Suprapubic skin (tissue), 4 donors: ENCODE data around the gene MOCS3. TPM values are rescaled to one million over a fixed set of nuclear protein-coding genes. Genes with fewer than 3 reads are reported as not detected.

Experiments used
- DNase-seq, 2 donors: peaks; one replicate each; pipeline ENCODE4 v3.0.0-alpha.2; 2019; ENCODE audit warnings: low spot score in 2 of 2
- H3K27ac ChIP-seq: fragments of 200-600 bp; sonication (generic); one replicate; pipeline ENCODE4 v1.5.1; 2019
- H3K27me3 ChIP-seq: fragments of 200-600 bp; sonication (generic); one replicate; pipeline ENCODE4 v1.5.1; 2019
- H3K36me3 ChIP-seq: fragments of 200-600 bp; sonication (generic); one replicate; pipeline ENCODE4 v1.5.1; 2019
- H3K4me1 ChIP-seq: fragments of 200-600 bp; sonication (generic); one replicate; pipeline ENCODE4 v1.5.1; 2019
- H3K4me3 ChIP-seq: fragments of 200-600 bp; sonication (generic); one replicate; pipeline ENCODE4 v1.5.1; 2019; ENCODE audit warnings: mild to moderate bottlenecking
- H3K9me3 ChIP-seq: fragments of 200-600 bp; sonication (generic); one replicate; pipeline ENCODE4 v1.5.1; 2019
- EP300 ChIP-seq: sonication (generic); formaldehyde crosslinking; IDR thresholded peaks from one replicate; pipeline ENCODE4 v1.6.1; 2017; ENCODE audit warnings: antibody characterized with exemption
- POLR2A ChIP-seq, 2 donors: fragments of 450-650 bp; IDR thresholded peaks; one replicate each; pipeline ENCODE4 v1.6.1; 2017; ENCODE audit warnings: antibody characterized with exemption in 2 of 2, mild to moderate bottlenecking in 2 of 2, moderate library complexity in 2 of 2
- POLR2AphosphoS5 ChIP-seq, 3 donors: sonication (generic); formaldehyde crosslinking; IDR thresholded peaks; one replicate each; pipeline ENCODE4 v1.6.1; 2017; ENCODE audit warnings: antibody characterized with exemption in 3 of 3
- WGBS: methylation state at CpG from one replicate; pipeline ENCODE4 v1.1.5; 2018; 5-methylcytosine and 5-hydroxymethylcytosine counted together
- total RNA-seq, 4 donors: library from RNA; depleted of rRNA; stranded (reverse); fragments of >200 nt; gene quantifications; one replicate each; pipeline ENCODE4 v1.1.0, GENCODE V29; 2016
- TF ChIP-seq, protein P1 (sequence below), 2 donors: fragments of 200-600 bp in 1 of 2; fragments of 450-650 bp in 1 of 2; sonication (generic) in 1 of 2; IDR thresholded peaks; one replicate each; pipeline ENCODE4 v1.5.1; 2016 to 2019; ENCODE audit warnings: antibody characterized with exemption in 2 of 2, mild to moderate bottlenecking in 1 of 2, moderate library complexity in 1 of 2

Gene MOCS3
- total RNA-seq, 4 donors from 2014 or later, result 4.5 to 7.4 (median 6.5) TPM

DNA sequence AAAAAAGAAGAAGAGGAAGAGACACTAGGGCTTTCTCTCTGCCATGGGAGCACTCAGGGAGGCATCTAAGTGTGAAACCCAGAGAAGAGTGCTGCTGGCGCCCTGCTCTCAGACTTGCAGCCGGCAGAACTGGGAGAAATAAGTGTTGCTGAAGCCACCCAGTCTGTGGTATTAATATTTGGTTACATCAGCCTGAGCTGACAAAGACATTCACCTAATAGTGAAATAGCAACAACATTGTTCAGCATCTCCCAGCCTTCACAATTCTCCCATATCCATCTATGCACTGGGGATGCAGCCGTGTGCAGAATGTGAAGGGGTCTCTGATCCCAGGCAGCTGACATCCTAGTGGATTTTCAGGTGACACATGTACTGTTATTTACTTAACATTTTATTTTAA, 52.3 kb downstream of the MOCS3 start:
- 86% methylated on average over 3 of the region's 3 CpGs for WGBS
- H3K27ac ChIP-seq, result no peak overlapping the region
- no peak overlapping the region for H3K4me3 ChIP-seq
- H3K36me3 ChIP-seq, result no peaks in the 10 kb centered on the region
- peaks cover 23% of the 10 kb centered on the region for H3K27me3 ChIP-seq
- DNase-seq, result no peak
- no peak for TF ChIP-seq POLR2AphosphoS5 (IDR thresholded peaks at IDR 0.05)
- TF ChIP-seq EP300, result no peak
- TF ChIP-seq, protein P1, sequence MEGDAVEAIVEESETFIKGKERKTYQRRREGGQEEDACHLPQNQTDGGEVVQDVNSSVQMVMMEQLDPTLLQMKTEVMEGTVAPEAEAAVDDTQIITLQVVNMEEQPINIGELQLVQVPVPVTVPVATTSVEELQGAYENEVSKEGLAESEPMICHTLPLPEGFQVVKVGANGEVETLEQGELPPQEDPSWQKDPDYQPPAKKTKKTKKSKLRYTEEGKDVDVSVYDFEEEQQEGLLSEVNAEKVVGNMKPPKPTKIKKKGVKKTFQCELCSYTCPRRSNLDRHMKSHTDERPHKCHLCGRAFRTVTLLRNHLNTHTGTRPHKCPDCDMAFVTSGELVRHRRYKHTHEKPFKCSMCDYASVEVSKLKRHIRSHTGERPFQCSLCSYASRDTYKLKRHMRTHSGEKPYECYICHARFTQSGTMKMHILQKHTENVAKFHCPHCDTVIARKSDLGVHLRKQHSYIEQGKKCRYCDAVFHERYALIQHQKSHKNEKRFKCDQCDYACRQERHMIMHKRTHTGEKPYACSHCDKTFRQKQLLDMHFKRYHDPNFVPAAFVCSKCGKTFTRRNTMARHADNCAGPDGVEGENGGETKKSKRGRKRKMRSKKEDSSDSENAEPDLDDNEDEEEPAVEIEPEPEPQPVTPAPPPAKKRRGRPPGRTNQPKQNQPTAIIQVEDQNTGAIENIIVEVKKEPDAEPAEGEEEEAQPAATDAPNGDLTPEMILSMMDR (IDR thresholded peaks at IDR 0.05), result no peak
- no peak for TF ChIP-seq POLR2A (IDR thresholded peaks at IDR 0.05)
- no peaks in the 10 kb centered on the region for H3K4me1 ChIP-seq
- H3K9me3 ChIP-seq, result no peaks in the 10 kb centered on the region

DNA sequence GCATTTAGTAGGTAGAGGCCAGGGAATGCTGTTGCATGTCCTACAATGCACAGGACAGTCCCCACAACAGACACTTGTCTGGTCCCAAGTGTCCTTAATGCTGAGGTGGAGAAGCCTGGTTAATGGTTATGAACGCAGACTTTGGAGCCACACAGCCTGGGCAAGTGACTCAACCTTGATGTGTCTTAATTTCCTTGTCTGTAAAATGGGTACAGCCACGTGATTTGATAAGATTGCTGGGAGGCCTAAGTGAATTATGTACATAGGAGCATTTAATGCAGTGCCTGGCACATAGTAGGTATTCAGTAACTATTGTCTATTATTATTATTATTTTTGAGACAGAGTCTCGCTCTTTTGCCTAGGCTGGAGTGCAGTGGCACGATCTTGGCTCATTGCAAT, 52.9 kb downstream of the MOCS3 start:
- H3K4me1 ChIP-seq, result no peaks in the 10 kb centered on the region
- H3K27ac ChIP-seq, result no peak overlapping the region
- WGBS, result 90% methylated on average over 4 of the region's 4 CpGs
- H3K9me3 ChIP-seq, result no peaks in the 10 kb centered on the region
- TF ChIP-seq EP300 (no peak), POLR2A (IDR thresholded peaks at IDR 0.05) (no peak), POLR2AphosphoS5 (IDR thresholded peaks at IDR 0.05) (no peak)
- TF ChIP-seq, protein P1 (IDR thresholded peaks at IDR 0.05), result no peak
- H3K4me3 ChIP-seq, result no peak overlapping the region
- H3K36me3 ChIP-seq, result no peaks in the 10 kb centered on the region
- no peak for DNase-seq
- peaks cover 23% of the 10 kb centered on the region for H3K27me3 ChIP-seq

DNA sequence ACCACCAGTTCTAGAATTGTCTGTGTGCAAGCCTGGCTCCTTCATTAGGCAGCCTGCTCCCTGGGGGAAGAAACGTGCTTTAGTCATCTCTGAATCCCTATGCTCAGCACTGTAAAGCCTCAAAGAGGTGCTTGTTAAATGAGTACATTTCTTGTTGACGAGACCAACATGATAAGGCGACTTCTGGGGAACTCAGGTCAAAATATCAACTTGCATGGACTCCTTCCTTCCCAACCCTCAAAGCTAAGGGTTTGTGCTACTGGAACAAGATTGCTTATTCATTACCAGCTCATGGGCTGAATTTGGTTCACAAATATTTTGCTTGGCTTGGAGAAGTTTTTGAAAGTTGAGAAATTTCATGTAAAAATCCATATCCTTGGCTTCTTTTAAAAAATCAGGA, 53.7 kb downstream of the MOCS3 start:
- peaks cover 23% of the 10 kb centered on the region for H3K27me3 ChIP-seq
- H3K4me1 ChIP-seq, result no peaks in the 10 kb centered on the region
- DNase-seq, result no peak
- WGBS, result 84% methylated on average over 2 of the region's 3 CpGs
- no peak overlapping the region for H3K27ac ChIP-seq
- no peaks in the 10 kb centered on the region for H3K36me3 ChIP-seq
- H3K4me3 ChIP-seq, result no peak overlapping the region
- TF ChIP-seq EP300 (no peak), POLR2A (IDR thresholded peaks at IDR 0.05) (no peak), POLR2AphosphoS5 (IDR thresholded peaks at IDR 0.05) (no peak)
- TF ChIP-seq, protein P1 (IDR thresholded peaks at IDR 0.05), result no peak
- H3K9me3 ChIP-seq, result no peaks in the 10 kb centered on the region

Other genes with a start within 250 kb of the MOCS3 start
- gene PARD6B, start 227.2 kb upstream of the MOCS3 start, total RNA-seq, result 10 to 100 TPM in 1 of 4 donors, 1 to 10 TPM in 3; 7.6 to 10.3 (median 8.4) TPM
- gene BCAS4, start 163.8 kb upstream of the MOCS3 start, total RNA-seq, result 1 to 10 TPM in 3 of 4 donors, under 1 TPM in 1; 0.91 to 2.6 (median 1.2) TPM
- 10 to 100 TPM; 58.9 to 77.1 (median 72.6) TPM for gene ADNP, start 27.4 kb upstream of the MOCS3 start, total RNA-seq
- 10 to 100 TPM; 30.5 to 54.3 (median 41.5) TPM for gene DPM1, start 286 bp upstream of the MOCS3 start, total RNA-seq
- gene KCNG1, start 64.3 kb downstream of the MOCS3 start, total RNA-seq, result 1 to 10 TPM in 2 of 4 donors, under 1 TPM in 2; 0.26 to 1.2 (median 1.0) TPM